ENCODE results near the gene HERPUD2. TPM values are rescaled to one million over a fixed set of nuclear protein-coding genes. Genes with fewer than 3 reads are reported as not detected.
"Not testable (repeated sequence)": the region's sequence is repeated elsewhere in the genome, so short reads cannot be mapped to it uniquely, and the experiment has no call there.

The HERPUD2 gene
- total and polyA plus RNA-seq, 2 donors (not counting 3 experiments of a cell fraction or from before 2014, with no cell fraction given) = 33.9 to 42.0 TPM

DNA sequence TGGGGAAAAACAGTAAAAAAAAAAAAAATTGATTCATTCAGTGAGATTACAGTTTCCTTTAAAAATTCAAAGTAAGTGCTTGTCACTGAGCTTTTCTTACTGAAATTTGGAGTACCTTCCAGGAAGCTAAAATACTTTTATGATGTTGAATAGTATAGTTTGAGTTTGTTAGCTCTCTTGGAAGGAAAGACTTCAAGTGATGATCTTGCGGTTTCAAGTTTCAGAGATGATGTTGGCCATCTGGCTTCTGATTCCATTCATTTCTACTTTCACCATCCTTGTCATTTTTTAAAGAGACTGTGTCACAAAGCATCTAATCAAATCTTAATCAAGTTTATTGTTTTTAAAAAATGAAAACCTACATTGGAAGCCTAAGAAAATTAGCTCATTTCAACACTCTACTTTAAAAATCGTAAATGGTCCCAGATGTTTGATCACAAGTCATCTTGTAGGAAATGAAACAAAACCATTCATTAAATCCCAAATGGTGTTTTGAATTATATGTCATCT is 4.9 kb upstream of the HERPUD2 start:
- Histone ChIP-seq H3K79me2 (ENCODE audit: control insufficient read depth, insufficient read depth, low read length) (no peaks in the 10 kb centered on the region), H3K9me1 (replicated peaks; ENCODE audit: control insufficient read depth, extremely low read depth, insufficient read depth, low read length) (no peaks in the 10 kb centered on the region), H3K9ac (replicated peaks; ENCODE audit: extremely low read depth, insufficient read depth, low read length) (no peak overlapping the region), H3K27me3 (ENCODE audit: control insufficient read depth in 2 of 2, insufficient read depth in 2 of 2, low read length in 2 of 2) (no peaks in the 10 kb centered on the region), H3K4me3 (replicated peaks in 1 of 3; ENCODE audit: insufficient read depth in 1 of 3, low read depth in 1 of 3, low read length in 3 of 3) (no peak overlapping the region), H3K36me3 (ENCODE audit: control insufficient read depth in 2 of 2, extremely low read depth in 1 of 2, insufficient read depth in 2 of 2, low read length in 2 of 2) (no peaks in the 10 kb centered on the region), H2AFZ (ENCODE audit: low read depth, low read length) (no peak overlapping the region), H4K20me1 (replicated peaks; ENCODE audit: control insufficient read depth, extremely low read depth, insufficient read depth, low read length) (no peaks in the 10 kb centered on the region), H3K4me2 (ENCODE audit: insufficient read depth, low read length) (no peak overlapping the region), H3K4me1 (ENCODE audit: control insufficient read depth, extremely low read depth, insufficient read depth, low read length) (peaks cover 28% of the 10 kb centered on the region), H3K9me3 (replicated peaks; ENCODE audit: control insufficient read depth, insufficient read depth, low read length) (no peaks in the 10 kb centered on the region), H3K27ac (ENCODE audit: insufficient read depth, low read depth, low read length) (no peak overlapping the region)
- no peak for FAIRE-seq
- TF ChIP-seq GATA2 (IDR thresholded peaks at IDR 0.05; ENCODE audit: insufficient read depth, insufficient read length, low read depth, low read length) (no peak), EZH2 (IDR thresholded peaks at IDR 0.05; ENCODE audit: borderline replicate concordance, low read depth, low read length, severe bottlenecking) (no peak)
- no TSS peak for BruUV-seq (replicated peaks)
- ChIA-PET CTCF (interaction anchor here (1.3 to 7.2 kb wide), 2 partner anchors 10 to 276 kb away, joined by 3 to 49 read pairs; no protein-coding TSS in a partner anchor), POLR2A (no interaction called here)
- intact Hi-C loops (cut with micrococcal nuclease) (loop anchor here (5.0 to 10.0 kb wide), 2 partner anchors 337 to 595 kb away; no protein-coding TSS in a partner anchor), dilution Hi-C loops (cut with MboI; ENCODE audit: extremely low pct_ligation_motif_present, low sequenced_read_pairs) (no loop called here)
- DNase-seq (ENCODE audit: low read depth, low spot score) = no peak

DNA sequence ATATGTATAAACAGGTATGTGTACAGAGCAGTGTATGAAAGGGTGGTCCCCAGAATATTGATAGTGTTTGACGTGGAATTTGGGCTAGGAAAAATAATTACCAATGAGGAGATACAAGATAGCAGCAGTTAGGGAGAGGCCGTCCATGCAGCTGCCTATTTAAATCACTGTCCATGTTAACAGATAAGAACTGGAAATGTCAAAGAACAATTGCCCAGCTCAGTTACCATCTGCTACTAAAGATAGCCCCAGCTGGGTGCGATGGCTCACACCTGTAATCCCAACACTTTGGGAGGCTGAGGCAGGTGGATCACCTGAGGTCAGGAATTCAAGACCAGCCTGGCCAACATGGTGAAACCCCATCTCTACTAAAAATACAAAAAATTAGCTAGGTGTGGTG is 3.4 kb upstream of the HERPUD2 start:
- H3K9me3 ChIP-seq (replicated peaks; ENCODE audit: control insufficient read depth, insufficient read depth, low read length); dilution Hi-C loops (cut with MboI; ENCODE audit: extremely low pct_ligation_motif_present, low sequenced_read_pairs); H4K20me1 ChIP-seq (replicated peaks; ENCODE audit: control insufficient read depth, extremely low read depth, insufficient read depth, low read length); H3K27ac ChIP-seq (ENCODE audit: insufficient read depth, low read depth, low read length); DNase-seq (ENCODE audit: low read depth, low spot score); FAIRE-seq; H3K27me3 ChIP-seq (ENCODE audit: control insufficient read depth in 2 of 2, insufficient read depth in 2 of 2, low read length in 2 of 2); H2AFZ ChIP-seq (ENCODE audit: low read depth, low read length); H3K79me2 ChIP-seq (ENCODE audit: control insufficient read depth, insufficient read depth, low read length); H3K4me3 ChIP-seq (replicated peaks in 1 of 3; ENCODE audit: insufficient read depth in 1 of 3, low read depth in 1 of 3, low read length in 3 of 3); H3K9ac ChIP-seq (replicated peaks; ENCODE audit: extremely low read depth, insufficient read depth, low read length); H3K36me3 ChIP-seq (ENCODE audit: control insufficient read depth in 2 of 2, extremely low read depth in 1 of 2, insufficient read depth in 2 of 2, low read length in 2 of 2); H3K4me2 ChIP-seq (ENCODE audit: insufficient read depth, low read length); H3K9me1 ChIP-seq (replicated peaks; ENCODE audit: control insufficient read depth, extremely low read depth, insufficient read depth, low read length); BruUV-seq (replicated peaks): not testable (repeated sequence)
- ChIA-PET POLR2A (interaction anchor here (1.3 kb wide), 1 partner anchor 102 kb away, joined by 6 read pairs; no protein-coding TSS in a partner anchor), CTCF (interaction anchor here (1.1 to 7.2 kb wide), 5 partner anchors 9 to 208 kb away, joined by 3 to 49 read pairs (median 8); partner anchors contain the start of gene SEPTIN7)
- H3K4me1 ChIP-seq (ENCODE audit: control insufficient read depth, extremely low read depth, insufficient read depth, low read length) = peaks cover 34% of the 10 kb centered on the region
- intact Hi-C loops (cut with micrococcal nuclease) = loop anchor here (5.0 to 10.0 kb wide), 2 partner anchors 339 to 596 kb away; no protein-coding TSS in a partner anchor

Data from endothelial cell of umbilical vein (primary cell).